GM12878 (cell line): ENCODE results near the gene MEIS1.

ENCODE experiments used
- FOXK2 ChIP-seq: fragments of 450-650 bp; IDR thresholded peaks from 2 replicates; pipeline ENCODE4 v1.6.1; 2017; ENCODE audit warnings: mild to moderate bottlenecking, moderate library complexity
- YY1 ChIP-seq: IDR thresholded peaks from 2 replicates; pipeline ENCODE4 v1.6.1; 2011; ENCODE audit warnings: low read depth, mild to moderate bottlenecking, low read length

DNA sequence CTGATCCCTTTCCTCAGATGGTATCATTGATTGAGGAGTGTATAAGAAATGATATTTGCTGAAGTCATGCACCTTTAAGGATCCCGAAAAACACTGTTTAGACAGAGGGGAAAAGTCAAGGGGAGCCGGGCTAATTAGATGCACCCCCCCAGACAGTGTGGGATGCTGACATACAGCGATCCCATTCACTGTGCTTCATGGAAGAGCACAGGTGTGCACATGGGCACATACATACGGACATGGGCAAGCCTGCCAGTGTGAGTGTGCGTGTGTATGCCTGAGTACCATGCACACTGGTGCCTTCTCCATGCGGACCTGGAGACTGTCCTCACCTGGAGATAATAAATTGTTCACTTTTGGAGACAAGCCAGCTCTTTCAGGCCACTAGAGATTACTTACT lies 22.6 kb downstream of the MEIS1 start:
- TF ChIP-seq FOXK2 (no peak), YY1 (no peak)
